Bladder microvascular endothelial cell (primary cell): Measurements from ENCODE around the gene MRPL39. TPM values are rescaled to one million over a fixed set of nuclear protein-coding genes. Genes with fewer than 3 reads are reported as not detected.

Experiments used
- total RNA-seq: library from RNA; depleted of rRNA; stranded (reverse); fragments of >200 nt; gene quantifications from 2 replicates; pipeline ENCODE4 v1.2.3, GENCODE V29; 2014

Gene MRPL39
- total RNA-seq: 28.0 and 34.5 TPM in 2 replicates

DNA sequence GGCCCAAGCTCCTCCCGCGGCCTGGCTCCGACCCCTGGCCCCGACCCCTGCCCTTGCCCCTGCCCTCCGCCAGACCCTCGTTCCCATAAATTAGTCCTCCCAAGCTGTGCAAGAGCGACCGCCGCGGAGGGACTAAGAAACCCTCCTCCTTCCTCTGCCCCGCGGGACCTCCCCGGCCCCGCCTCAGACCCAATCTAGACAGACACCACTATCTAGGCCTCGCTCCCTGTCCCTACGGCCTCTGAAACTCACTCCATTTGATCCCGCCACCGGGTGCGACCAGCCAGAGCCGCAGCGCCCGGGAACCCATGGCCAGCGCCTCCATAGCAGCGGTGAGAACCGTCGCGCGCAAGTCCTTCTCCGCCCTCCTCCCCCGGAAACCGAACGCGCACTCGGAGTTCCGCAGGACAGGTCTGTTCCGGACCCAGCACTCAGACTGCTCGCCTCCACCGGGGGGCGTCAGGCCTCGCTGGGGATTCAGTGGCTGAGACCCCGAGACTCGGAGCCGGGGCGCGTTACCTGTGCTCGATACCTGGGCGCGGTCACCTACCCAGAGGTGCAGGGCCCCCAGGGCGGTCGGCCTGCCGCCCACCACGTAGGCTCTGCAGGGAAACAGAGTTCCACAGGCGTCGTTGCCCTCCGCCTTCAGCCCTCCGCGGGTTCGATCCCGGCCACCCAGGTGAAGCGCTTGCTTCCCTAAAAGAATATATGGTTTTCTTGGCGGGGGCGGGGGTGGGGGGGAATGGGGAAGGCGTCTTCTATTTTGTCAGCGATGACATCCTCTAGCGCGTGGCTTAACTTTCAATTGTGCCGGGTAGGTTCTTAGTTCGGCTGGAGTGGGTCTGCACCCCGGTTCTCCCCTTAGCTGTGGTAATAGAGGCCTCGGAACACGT lies at the start of gene MRPL39:
MRPL39 (minus strand) TSS at position 331 of the 893 bp plus-strand sequence; CDS start at position 325, 6 bp downstream.

DNA sequence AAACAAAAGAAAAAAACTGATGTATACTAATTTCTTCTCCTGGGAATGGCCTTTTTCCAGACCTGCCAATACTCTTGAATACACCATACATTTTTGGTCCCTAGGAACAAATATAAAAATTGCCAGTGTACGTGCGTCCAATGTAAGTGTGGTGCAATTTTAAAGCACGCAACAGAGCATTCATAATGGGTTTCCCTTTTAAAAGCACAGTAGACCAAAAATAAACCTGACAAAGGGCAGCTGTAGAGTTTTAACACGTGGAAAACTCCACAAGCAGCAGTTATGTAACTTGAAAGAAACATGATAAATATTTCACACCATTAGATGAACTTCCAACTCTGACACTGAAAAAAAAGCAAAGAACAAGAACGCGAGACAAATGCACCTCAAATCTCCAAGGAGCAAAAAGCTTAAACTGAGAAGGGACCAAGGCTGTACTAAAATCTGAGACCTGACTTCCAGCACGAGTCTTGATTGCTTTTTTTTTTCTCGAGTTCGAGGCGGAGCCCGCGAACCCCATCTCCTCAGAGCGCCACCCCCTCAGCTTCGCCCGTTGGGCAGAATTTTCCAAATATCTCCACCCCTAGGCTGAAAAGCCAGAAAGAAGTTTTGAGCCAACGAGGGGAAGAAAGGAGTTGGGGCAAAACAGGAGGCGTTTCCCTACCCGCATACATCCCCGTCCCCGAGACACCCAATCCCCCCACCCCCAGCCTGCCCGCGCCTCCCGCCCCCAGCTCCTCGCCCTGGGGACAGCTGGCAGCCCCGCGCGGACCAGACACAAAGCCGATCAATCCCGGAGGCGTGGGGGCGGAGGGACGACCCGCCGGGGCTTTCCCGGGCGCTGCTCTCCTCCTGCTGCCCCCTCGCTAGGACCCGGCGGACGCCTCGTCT lies 31.6 kb upstream of the MRPL39 start, which contains the start of gene JAM2:
JAM2 (plus strand) TSS at position 599 of the 891 bp plus-strand sequence. CDS start 564 bp downstream, outside the sequence.

Other genes starting within 250 kb of the MRPL39 start
- 3.9 and 6.7 TPM in 2 replicates for gene JAM2, start 31.8 kb upstream of the MRPL39 start, total RNA-seq
- 43.6 and 49.9 TPM in 2 replicates for gene ATP5PF, start 127.4 kb upstream of the MRPL39 start, total RNA-seq
- gene GABPA, start 127.5 kb upstream of the MRPL39 start, total RNA-seq: 22.2 and 33.5 TPM in 2 replicates